Hematopoietic multipotent progenitor cell treated with erythropoietin and hydrocortisone succinate and interleukin-3 and kit ligand, for 4 days (in vitro differentiated cells): ENCODE measurements around the gene NHLRC3.
A peak's percentile ranks its signal among the peaks of the same experiment; 100 is the strongest.
"Not testable (repeated sequence)": the region's sequence is repeated elsewhere in the genome, so short reads cannot be mapped to it uniquely, and the experiment has no call there.

ENCODE experiments used
- DNase-seq: peaks from one replicate; pipeline ENCODE4 v3.0.0-alpha.2; 2015

NHLRC3 gene

GRCh38 chr13:39048806-39049205 is 10.6 kb downstream of the NHLRC3 start:
- no peak for DNase-seq

GRCh38 chr13:39049274-39049673 is 11.0 kb downstream of the NHLRC3 start:
- no peak for DNase-seq

GRCh38 chr13:39051157-39051556 is 12.9 kb downstream of the NHLRC3 start:
- peak; percentile 82 for DNase-seq

- DNase-seq: no peak
Measured at GRCh38 chr13:39052944-39053343, 14.7 kb downstream of the NHLRC3 start.

- no peak for DNase-seq
Measured at GRCh38 chr13:39054112-39054511, 15.9 kb downstream of the NHLRC3 start.

- DNase-seq: no peak
Measured at GRCh38 chr13:39056018-39056417, 17.8 kb downstream of the NHLRC3 start.

GRCh38 chr13:39058040-39058439 is 19.8 kb downstream of the NHLRC3 start:
- no peak for DNase-seq

GRCh38 chr13:39062004-39062403 is 23.7 kb downstream of the NHLRC3 start:
- DNase-seq: no peak

GRCh38 chr13:39072842-39073241 is 34.6 kb downstream of the NHLRC3 start:
- DNase-seq: no peak

GRCh38 chr13:39073983-39074382 is 35.7 kb downstream of the NHLRC3 start:
- DNase-seq: no peak

GRCh38 chr13:39086251-39086945 is 48.1 kb downstream of the NHLRC3 start:
- not testable (repeated sequence) for DNase-seq

- DNase-seq: no peak
Measured at GRCh38 chr13:39091586-39091985, 53.3 kb downstream of the NHLRC3 start.

- DNase-seq: no peak
Measured at GRCh38 chr13:39095500-39095899, 57.2 kb downstream of the NHLRC3 start.

- DNase-seq: no peak
Measured at GRCh38 chr13:39099231-39099630, 61.0 kb downstream of the NHLRC3 start.
